KMS-11 (cell line): ENCODE measurements around the gene MISP.

ENCODE experiments used
- H2AFZ ChIP-seq: fragments of 200-600 bp; sonication (generic); 2 replicates; pipeline ENCODE4 v1.6.1; 2016; ENCODE audit warnings: antibody characterized with exemption, mixed run types, low read depth
- H3K27ac ChIP-seq: fragments of 200-600 bp; sonication (generic); 2 replicates; pipeline ENCODE4 v1.6.1; 2016; ENCODE audit warnings: mild to moderate bottlenecking, mixed run types
- H3K27me3 ChIP-seq: fragments of 200-600 bp; sonication (generic); 2 replicates; pipeline ENCODE4 v1.6.1; 2017; ENCODE audit warnings: mild to moderate bottlenecking, low read depth, mixed run types, moderate library complexity; ENCODE audit not compliant: insufficient read depth
- H3K36me3 ChIP-seq: fragments of 200-600 bp; sonication (generic); 2 replicates; pipeline ENCODE4 v1.6.1; 2017; ENCODE audit warnings: mild to moderate bottlenecking, mixed run types; ENCODE audit not compliant: insufficient read depth
- H3K4me1 ChIP-seq: fragments of 200-600 bp; sonication (generic); 2 replicates; pipeline ENCODE4 v1.6.1; 2016; ENCODE audit warnings: mild to moderate bottlenecking, low read depth, mixed run types; ENCODE audit not compliant: poor library complexity, severe bottlenecking
- H3K4me2 ChIP-seq: fragments of 200-600 bp; sonication (generic); 2 replicates; pipeline ENCODE4 v1.7.0; 2016; ENCODE audit warnings: mild to moderate bottlenecking, mixed run types
- H3K4me3 ChIP-seq: fragments of 200-600 bp; sonication (generic); IDR thresholded peaks from 2 replicates; pipeline ENCODE4 v1.6.1; 2017; ENCODE audit warnings: low read depth, low read length, mixed read lengths; ENCODE audit not compliant: insufficient read depth
- H3K79me2 ChIP-seq: fragments of 200-600 bp; sonication (generic); 2 replicates; pipeline ENCODE4 v1.6.1; 2016; ENCODE audit warnings: low read depth, mixed run types; ENCODE audit not compliant: insufficient read depth
- H3K9ac ChIP-seq: fragments of 200-600 bp; sonication (generic); 2 replicates; pipeline ENCODE4 v1.6.1; 2016; ENCODE audit warnings: mild to moderate bottlenecking, mixed run types
- H4K20me1 ChIP-seq: fragments of 200-600 bp; sonication (generic); 2 replicates; pipeline ENCODE4 v1.6.1; 2016; ENCODE audit warnings: mild to moderate bottlenecking, mixed run types; ENCODE audit not compliant: insufficient read depth
- TF ChIP-seq, protein P1 (sequence below): fragments of 200-600 bp; sonication (generic); conservative IDR thresholded peaks from 2 replicates; pipeline ENCODE4 v1.6.1; 2017; ENCODE audit warnings: low read depth, mild to moderate bottlenecking, antibody characterized with exemption, low read length, moderate library complexity, mixed read lengths

Gene MISP

DNA sequence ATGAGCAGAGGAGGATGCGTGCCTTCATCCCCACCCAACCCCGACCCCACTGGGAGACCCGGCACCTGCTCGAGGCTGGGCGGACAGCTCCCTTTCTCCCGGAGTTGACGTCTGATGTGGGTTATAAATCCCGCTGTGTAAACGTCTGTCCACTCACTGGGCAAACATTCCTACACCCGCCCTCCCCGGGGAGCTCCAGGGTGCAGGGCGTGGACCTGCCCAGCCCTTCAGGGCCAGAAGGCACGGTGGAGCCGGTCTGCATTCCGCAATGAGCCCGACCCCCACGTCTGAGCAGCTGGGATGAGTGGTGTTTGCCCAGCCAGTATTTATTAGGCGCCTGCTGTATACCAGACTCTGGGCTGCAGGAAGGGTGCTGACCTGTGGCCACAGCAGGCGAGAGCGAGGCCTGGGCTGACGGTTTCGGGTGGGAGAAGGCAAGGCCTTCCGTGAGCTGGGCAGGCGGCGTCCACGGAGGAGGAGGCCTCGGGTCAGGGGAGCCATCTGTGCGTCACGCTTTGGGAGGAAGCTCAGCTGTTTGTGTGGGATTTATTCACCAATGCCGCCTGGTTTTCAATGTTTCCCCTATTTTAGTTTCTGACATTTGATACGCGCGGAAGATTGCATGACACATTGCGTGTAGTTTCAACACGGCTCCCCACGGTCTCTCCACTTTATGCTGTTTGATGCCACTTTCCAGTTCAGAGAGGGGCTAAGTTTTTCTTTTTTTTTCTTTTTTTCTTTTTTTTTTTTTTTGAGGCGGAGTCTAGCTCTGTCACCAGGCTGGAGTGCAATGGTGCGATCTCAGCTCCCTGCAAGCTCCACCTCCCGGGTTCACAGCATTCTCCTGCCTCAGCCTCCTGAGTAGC, 2.0 kb downstream of the MISP start:
- TF ChIP-seq, protein P1, sequence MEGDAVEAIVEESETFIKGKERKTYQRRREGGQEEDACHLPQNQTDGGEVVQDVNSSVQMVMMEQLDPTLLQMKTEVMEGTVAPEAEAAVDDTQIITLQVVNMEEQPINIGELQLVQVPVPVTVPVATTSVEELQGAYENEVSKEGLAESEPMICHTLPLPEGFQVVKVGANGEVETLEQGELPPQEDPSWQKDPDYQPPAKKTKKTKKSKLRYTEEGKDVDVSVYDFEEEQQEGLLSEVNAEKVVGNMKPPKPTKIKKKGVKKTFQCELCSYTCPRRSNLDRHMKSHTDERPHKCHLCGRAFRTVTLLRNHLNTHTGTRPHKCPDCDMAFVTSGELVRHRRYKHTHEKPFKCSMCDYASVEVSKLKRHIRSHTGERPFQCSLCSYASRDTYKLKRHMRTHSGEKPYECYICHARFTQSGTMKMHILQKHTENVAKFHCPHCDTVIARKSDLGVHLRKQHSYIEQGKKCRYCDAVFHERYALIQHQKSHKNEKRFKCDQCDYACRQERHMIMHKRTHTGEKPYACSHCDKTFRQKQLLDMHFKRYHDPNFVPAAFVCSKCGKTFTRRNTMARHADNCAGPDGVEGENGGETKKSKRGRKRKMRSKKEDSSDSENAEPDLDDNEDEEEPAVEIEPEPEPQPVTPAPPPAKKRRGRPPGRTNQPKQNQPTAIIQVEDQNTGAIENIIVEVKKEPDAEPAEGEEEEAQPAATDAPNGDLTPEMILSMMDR: no peak
- no peak overlapping the region for H3K9ac ChIP-seq

DNA sequence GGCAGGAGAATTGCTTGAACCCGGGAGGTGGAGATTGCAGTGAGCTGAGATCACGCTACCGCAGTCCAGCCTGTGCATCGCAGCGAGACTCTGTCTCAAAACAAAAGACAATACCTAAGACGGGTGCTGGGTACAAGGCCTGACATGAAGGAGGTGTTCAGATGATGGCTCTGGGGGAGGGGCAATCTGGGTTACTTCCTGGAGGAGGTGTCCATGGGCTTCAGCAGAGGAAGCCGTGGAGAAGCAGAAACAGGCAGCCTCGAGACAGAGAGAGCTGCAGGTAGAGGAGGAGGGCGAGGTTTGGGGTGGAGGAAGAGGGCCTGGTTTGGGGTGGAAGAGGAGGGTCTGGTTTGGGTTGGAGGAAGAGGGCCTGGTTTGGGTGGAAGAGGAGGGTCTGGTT, 3.6 kb downstream of the MISP start:
- no peaks in the 10 kb centered on the region for H3K36me3 ChIP-seq
- no peak overlapping the region for H3K27ac ChIP-seq
- H3K4me3 ChIP-seq: no peak overlapping the region
- H3K4me2 ChIP-seq: no peak overlapping the region
- TF ChIP-seq, protein P1: no peak
- H3K79me2 ChIP-seq: no peaks in the 10 kb centered on the region
- H2AFZ ChIP-seq: no peak overlapping the region
- no peaks in the 10 kb centered on the region for H4K20me1 ChIP-seq
- no peaks in the 10 kb centered on the region for H3K4me1 ChIP-seq
- peaks cover 93% of the 10 kb centered on the region for H3K27me3 ChIP-seq
- no peak overlapping the region for H3K9ac ChIP-seq

More for the DNA sequence above, 2.0 kb downstream of the MISP start:
- H3K27ac ChIP-seq: no peak overlapping the region
- peaks cover 93% of the 10 kb centered on the region for H3K27me3 ChIP-seq
- no peak overlapping the region for H3K4me2 ChIP-seq
- H3K4me1 ChIP-seq: no peaks in the 10 kb centered on the region
- no peaks in the 10 kb centered on the region for H3K36me3 ChIP-seq
- H3K79me2 ChIP-seq: no peaks in the 10 kb centered on the region
- no peaks in the 10 kb centered on the region for H4K20me1 ChIP-seq
- H3K4me3 ChIP-seq: no peak overlapping the region
- H2AFZ ChIP-seq: no peak overlapping the region

DNA sequence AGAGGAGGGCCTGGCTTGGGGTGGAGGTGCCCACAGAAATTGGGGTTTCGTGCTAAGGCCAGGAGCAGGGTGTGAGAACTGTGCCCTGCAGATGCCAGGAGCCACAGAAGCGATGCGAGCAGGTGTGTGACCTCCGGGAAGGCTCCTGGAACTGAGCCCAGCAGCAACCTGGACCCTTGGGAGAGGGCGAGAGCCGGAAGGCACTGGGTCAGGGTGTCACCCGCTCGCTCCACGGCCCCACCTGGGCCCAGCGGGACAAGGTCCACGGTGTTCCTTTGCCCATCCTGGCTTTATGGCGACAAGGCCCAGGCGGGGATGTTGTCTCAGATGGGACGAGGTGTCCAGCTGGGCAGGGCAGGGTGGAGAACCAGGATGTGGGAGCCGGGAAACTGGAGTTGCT, 4.2 kb downstream of the MISP start:
- TF ChIP-seq, protein P1: no peak
- no peaks in the 10 kb centered on the region for H3K79me2 ChIP-seq
- H3K27ac ChIP-seq: no peak overlapping the region
- H3K4me2 ChIP-seq: no peak overlapping the region
- peaks cover 93% of the 10 kb centered on the region for H3K27me3 ChIP-seq
- H4K20me1 ChIP-seq: no peaks in the 10 kb centered on the region
- H3K36me3 ChIP-seq: no peaks in the 10 kb centered on the region
- no peak overlapping the region for H3K4me3 ChIP-seq
- H3K4me1 ChIP-seq: no peaks in the 10 kb centered on the region
- H3K9ac ChIP-seq: no peak overlapping the region
- H2AFZ ChIP-seq: no peak overlapping the region

DNA sequence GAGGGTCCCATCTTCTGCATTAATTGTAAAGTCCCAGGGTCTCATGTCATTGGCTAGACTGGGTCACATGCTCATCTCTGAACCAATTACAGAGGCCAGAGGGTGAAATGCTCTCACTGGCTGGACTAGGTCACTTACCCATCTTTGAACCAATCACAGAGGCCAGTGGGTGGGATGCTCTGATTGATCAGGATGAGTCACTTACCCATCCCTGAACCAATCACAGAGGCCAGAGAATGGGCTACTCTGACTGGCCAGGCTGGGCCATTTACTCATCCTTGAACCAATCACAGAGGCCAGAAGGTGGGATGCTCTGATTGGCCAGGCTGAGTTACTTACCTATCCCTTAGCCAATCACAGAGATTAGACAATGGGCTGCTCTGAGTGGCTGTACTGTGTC, 5.3 kb downstream of the MISP start:
- Histone ChIP-seq H3K79me2 (no peaks in the 10 kb centered on the region), H3K4me2 (no peak overlapping the region)

More for the DNA sequence above, 5.3 kb downstream of the MISP start:
- Histone ChIP-seq H4K20me1 (no peaks in the 10 kb centered on the region), H3K4me3 (no peak overlapping the region), H3K36me3 (no peaks in the 10 kb centered on the region), H2AFZ (no peak overlapping the region), H3K27me3 (peaks cover 88% of the 10 kb centered on the region), H3K27ac (no peak overlapping the region), H3K9ac (no peak overlapping the region), H3K4me1 (no peaks in the 10 kb centered on the region)
- TF ChIP-seq, protein P1: no peak
